Cerebellar nuclear complex (tissue), 1 donor: Measurements from ENCODE around the gene SYT12.
"Not testable (repeated sequence)": the region's sequence is repeated elsewhere in the genome, so short reads cannot be mapped to it uniquely, and the experiment has no call there.

Experiments
- DNase-seq, 2 experiments: peaks; one replicate each; lab custom pipeline; 2025; lab: John Stamatoyannopoulos, UW

The SYT12 gene, protein sequence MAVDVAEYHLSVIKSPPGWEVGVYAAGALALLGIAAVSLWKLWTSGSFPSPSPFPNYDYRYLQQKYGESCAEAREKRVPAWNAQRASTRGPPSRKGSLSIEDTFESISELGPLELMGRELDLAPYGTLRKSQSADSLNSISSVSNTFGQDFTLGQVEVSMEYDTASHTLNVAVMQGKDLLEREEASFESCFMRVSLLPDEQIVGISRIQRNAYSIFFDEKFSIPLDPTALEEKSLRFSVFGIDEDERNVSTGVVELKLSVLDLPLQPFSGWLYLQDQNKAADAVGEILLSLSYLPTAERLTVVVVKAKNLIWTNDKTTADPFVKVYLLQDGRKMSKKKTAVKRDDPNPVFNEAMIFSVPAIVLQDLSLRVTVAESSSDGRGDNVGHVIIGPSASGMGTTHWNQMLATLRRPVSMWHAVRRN

GRCh38 chr11:67022961-67023956 lies at the start of gene SYT12:
TSS of gene SYT12 (plus strand) at chr11:67023134. CDS start at chr11:67030145, 7,011 bp downstream.
- DNase-seq, result peak in 1 of 2 experiments; percentile 24

DNA sequence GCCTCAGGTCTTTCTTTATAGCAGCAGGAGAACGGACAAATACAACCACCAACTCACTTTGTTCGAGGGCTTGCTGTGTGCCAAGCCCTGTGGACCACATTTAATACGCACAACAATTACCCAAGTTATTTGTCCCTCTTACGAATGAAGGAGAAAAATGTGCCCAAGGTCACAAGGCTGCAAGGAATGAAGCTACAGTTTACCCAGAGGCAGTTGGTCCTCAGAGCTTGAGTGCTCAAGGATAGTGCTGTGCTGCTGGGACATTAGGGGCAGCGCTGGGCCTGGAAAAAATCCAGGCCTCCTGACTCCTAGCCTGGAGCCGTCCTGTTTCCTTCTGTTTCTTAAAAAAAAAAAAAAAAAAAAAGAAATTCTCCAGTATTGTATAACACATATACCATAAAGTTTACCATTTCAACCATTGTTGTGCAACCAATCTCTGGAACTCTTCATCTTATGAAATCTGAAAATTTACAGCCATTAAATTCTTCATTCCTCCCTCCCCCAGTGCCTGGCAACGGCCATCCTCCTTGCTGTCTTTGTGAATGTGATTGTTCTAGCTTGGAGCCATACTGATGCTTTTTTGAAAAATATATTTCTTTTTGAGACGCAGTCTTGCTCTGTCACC lies 48.9 kb upstream of the SYT12 start:
- DNase-seq, result no peak

GRCh38 chr11:66974724-66975404 lies 48.1 kb upstream of the SYT12 start, which contains the start of gene C11orf86:
TSS of gene C11orf86 (plus strand) at chr11:66975304. CDS start at chr11:66975363, 59 bp downstream.
- DNase-seq, result no peak

GRCh38 chr11:66975405-66976027 lies 47.4 kb upstream of the SYT12 start:
- DNase-seq, result no peak

- DNase-seq, result no peak
These were observed 46.9 kb upstream of the SYT12 start for GRCh38 chr11:66976028-66976467.

GRCh38 chr11:66976925-66977324 lies 46.0 kb upstream of the SYT12 start:
- DNase-seq, result no peak

- DNase-seq, result no peak
These were observed 44.7 kb upstream of the SYT12 start for GRCh38 chr11:66978229-66978628.

GRCh38 chr11:66978717-66979116 lies 44.2 kb upstream of the SYT12 start:
- DNase-seq, result no peak

DNA sequence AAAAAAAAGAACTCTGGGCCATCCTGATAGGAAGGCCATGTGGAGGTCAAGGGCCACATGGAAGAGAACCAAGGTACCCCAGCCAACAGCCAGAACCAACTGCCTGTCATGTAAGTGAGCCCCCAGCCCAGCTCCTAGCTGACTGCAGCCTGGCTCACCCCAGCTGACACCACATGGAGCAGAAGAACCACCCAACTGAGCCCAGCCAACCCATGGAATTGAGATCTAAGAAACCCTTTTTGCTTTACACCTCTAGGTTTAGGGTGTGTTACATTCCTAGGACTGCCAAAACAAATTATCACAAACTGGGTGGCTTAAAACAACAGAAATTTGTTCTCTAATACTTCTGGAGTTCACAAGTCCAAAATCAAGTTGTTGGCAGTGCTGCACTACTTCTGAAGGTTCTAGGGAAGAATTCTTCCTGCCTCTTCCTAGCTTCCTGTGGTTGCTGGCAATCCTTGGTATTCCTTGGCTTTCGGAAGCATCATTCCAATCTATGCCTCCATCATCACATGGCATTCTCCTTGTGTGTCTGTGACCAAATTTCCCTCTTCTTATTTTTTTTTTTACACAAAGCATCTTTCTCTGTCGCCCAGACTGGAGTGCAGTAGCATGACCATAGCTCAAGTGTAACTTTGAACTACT lies 43.5 kb upstream of the SYT12 start:
- no peak for DNase-seq

DNA sequence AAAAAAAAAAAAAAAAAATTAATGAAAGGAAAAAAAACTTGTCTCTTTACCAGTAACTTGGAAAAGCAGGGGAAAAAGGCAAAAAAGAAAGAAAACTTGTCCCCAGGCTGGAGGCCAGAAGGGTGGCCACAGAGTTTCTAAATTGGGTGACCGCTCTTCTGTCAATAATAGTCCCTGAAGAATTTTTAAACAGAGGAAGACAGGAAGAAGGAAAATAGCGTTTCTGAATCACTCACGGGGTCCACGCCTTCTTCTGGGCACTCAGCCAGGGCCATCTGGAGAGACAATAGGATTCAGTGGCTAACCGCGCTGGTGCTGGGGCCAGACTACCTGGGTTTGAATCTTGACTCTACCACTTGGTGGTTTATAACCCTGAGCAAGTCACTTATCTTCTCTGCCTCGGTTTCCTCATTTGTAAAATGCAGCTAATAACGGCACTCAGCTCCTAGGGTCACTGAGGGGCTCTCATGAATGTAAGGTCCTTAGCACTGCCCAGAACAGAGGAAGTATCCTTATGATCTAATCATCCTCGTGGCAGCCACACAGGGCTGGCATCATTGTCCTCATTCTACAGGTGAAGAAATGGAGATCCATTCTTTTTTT lies 40.9 kb upstream of the SYT12 start:
- DNase-seq, result peak; percentile 6 to 23

DNA sequence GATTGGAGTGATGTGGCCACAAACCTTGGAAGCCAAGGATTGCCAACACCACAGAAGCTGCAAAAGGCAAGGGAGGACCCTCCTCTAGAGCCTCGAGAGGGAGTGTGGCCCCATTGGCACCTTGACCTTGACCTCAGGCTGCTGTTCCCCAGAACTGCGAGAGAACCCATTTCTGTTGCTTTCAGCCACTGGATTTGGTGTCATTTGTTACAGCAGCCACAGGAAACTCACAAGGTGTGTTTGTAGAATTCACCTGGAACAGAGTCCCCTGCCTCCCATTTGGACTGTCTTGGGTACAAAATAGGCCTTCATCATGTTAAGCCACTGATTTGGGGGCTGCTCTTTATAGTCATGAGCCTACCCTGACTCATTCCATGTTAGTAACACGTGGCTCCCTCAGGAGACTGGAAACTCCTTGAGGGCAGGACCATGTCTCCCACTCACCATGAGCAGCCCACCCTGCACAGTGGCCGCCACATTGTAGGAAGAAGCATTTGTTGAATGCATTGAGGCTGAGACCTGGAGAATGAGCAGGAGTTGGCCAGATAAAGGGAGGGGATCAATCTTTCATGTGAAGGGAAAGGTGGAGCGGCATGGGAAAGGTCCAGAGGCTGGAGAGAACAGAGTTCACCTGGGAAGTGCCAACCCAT lies 39.5 kb upstream of the SYT12 start:
- DNase-seq, result no peak

DNA sequence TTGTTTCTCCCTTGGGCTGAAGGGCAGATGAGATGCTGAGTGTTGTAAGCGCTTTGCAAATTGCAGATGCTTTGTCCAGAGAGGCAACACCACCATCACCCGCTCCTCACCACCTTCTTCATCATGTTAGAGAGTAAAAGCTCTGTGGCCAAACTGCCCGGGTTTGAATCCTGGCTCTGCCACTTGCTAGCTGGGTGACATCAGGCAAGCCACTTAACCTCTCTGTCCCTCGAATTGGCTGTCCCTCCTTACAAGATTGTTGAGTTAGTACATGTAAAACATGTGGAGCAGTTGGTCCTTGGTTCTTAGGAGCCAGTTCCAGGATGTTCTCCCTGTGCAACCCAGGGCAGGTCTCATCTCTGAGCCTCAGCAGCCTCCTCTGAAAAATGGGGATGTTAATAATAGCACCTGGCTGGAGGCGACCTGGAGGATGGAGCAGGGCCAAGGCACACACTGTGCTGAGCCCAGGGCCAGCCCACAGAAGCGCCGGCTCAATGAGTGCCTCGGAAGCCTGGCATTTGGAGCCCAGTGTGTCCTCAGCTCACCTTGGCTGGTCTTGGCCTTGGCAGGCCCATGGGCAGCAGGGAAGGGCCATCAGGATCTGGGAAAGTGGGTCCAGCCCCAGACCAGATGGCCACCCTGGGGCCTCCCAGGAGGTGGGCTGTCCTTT lies 37.3 kb upstream of the SYT12 start:
- DNase-seq, result peak; percentile 52 to 87

DNA sequence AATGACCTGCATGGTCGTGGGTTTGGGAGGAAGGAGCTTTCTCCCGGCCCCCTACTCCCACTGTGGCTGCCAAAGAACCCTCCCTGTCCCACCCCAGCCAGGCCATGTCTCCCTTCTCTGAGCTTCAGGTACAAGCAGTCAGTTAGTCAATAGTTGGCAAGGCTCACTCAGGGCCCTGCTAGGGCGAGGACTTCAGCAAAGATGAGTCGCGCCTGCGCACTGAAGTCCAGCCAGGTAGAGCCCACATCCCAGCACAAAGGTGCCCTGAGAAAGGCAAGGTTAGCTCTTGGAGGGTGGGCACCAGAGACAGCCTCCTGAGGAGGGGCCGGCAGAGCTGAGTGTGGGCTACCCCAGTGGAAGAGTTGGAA lies 36.8 kb upstream of the SYT12 start:
- DNase-seq, result peak in 1 of 2 experiments; percentile 58

- DNase-seq, result no peak
These were observed 35.7 kb upstream of the SYT12 start for GRCh38 chr11:66987158-66987620.

DNA sequence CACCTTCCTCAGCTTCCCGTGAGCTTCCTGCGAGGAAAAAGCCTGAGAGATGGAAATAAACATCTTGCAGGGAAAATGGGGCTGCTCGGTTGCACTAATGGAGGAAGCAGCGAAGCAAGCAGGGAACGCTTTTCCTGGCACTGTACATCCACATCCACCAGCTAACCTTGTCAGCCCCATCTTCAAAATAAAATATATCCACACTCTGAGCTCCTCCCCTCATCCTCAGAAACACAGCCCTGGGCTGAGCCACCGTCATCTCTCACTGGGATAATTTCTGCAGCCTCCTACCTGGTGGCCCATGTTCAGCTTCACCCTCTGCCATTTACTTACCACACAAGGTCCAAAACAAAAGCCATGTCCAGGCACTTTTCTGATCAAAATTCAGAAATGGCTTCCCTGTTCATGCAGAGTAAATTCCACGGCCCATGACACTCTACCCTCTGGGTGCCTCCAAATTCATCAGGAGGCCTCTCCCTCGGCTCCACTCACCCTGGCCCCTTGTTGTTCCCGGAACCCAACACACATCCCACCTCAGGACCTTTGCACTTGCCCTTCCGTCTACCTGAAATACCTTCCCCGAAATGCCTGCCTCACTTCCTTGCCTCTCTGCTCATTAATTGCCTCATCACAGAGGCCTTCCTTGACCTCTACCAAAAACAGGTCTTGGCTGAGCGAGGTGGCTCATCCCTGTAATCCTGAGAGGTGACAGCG lies 34.9 kb upstream of the SYT12 start:
- DNase-seq, result no peak

GRCh38 chr11:66988741-66989140 lies 34.2 kb upstream of the SYT12 start:
- not testable (repeated sequence) for DNase-seq

DNA sequence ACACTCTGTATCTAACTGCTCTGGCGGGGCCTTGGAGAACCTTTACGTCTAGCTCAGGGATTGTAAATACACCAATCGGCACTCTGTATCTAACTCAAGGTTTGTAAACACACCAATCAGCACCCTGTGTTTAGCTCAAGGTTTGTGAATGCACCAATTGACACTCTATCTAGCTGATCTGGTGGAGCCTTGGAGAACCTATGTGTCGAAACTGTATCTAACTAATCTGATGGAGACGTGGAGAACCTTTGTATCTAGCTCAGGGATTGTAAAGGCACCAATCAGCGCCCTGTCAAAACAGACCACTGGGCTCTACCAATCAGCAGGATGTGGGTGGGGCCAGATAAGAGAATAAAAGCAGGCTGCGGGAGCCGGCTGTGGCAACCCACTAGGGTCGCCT lies 33.6 kb upstream of the SYT12 start:
- DNase-seq, result not testable (repeated sequence)

- no peak for DNase-seq
These were observed 30.9 kb upstream of the SYT12 start for GRCh38 chr11:66992041-66992440.
